Smooth muscle cell (in vitro differentiated cells): Measurements from ENCODE around the gene SUPT3H. TPM values are rescaled to one million over a fixed set of nuclear protein-coding genes. Genes with fewer than 3 reads are reported as not detected.

Source experiments
- DNase-seq: peaks from one replicate; lab custom pipeline; 2025; ENCODE audit not compliant: unreplicated experiment; lab: John Stamatoyannopoulos, UW
- H2AFZ ChIP-seq: fragments of 200-600 bp; sonication (generic); 2 replicates; pipeline ENCODE4 v1.6.0; 2016; ENCODE audit warnings: antibody characterized with exemption, low read depth, mild to moderate bottlenecking
- H3F3A ChIP-seq: fragments of 200-600 bp; sonication (generic); 2 replicates; pipeline ENCODE4 v1.6.0; 2017; ENCODE audit warnings: antibody characterized with exemption, low read depth
- H3K27ac ChIP-seq: fragments of 200-600 bp; sonication (generic); 2 replicates; pipeline ENCODE4 v1.5.1; 2016; ENCODE audit warnings: low read depth, mild to moderate bottlenecking
- H3K27me3 ChIP-seq: fragments of 200-600 bp; sonication (generic); 2 replicates; pipeline ENCODE4 v1.6.1; 2016; ENCODE audit warnings: low read depth, mild to moderate bottlenecking
- H3K36me3 ChIP-seq: fragments of 200-600 bp; sonication (generic); 2 replicates; pipeline ENCODE4 v1.5.1; 2016; ENCODE audit warnings: low read depth
- H3K4me1 ChIP-seq: fragments of 200-600 bp; sonication (generic); 2 replicates; pipeline ENCODE4 v1.5.1; 2016; ENCODE audit warnings: low read depth
- H3K4me2 ChIP-seq: fragments of 200-600 bp; sonication (generic); 2 replicates; pipeline ENCODE4 v1.6.0; 2016; ENCODE audit warnings: mild to moderate bottlenecking
- H3K4me3 ChIP-seq: fragments of 200-600 bp; sonication (generic); 2 replicates; pipeline ENCODE4 v1.5.1; 2016; ENCODE audit warnings: mild to moderate bottlenecking
- H3K79me2 ChIP-seq: fragments of 200-600 bp; sonication (generic); 2 replicates; pipeline ENCODE4 v1.6.0; 2016; ENCODE audit warnings: low read depth, mild to moderate bottlenecking
- H3K9ac ChIP-seq: fragments of 200-600 bp; sonication (generic); 2 replicates; pipeline ENCODE4 v1.6.0; 2016; ENCODE audit warnings: low read depth
- H3K9me3 ChIP-seq: fragments of 200-600 bp; sonication (generic); replicated peaks from 2 replicates; pipeline ENCODE4 v1.5.1; 2016; ENCODE audit warnings: low read depth
- H4K20me1 ChIP-seq: fragments of 200-600 bp; sonication (generic); 2 replicates; pipeline ENCODE4 v1.6.0; 2016; ENCODE audit warnings: low read depth
- CTCF ChIP-seq: fragments of 200-600 bp; sonication (generic); IDR thresholded peaks from 2 replicates; pipeline ENCODE4 v1.5.1; 2017; ENCODE audit warnings: borderline replicate concordance, mild to moderate bottlenecking, antibody characterized with exemption; ENCODE audit not compliant: insufficient read depth, poor library complexity, severe bottlenecking
- WGBS: methylation state at CpG from one replicate; pipeline ENCODE4 v1.1.7; 2016; ENCODE audit warnings: low lambda C conversion rate; 5-methylcytosine and 5-hydroxymethylcytosine counted together
- microRNA counts: library from miRNA; unstranded; fragments of <30 nt; microRNA quantifications from one replicate; lab custom pipeline; 2016
- microRNA-seq: library from miRNA; unstranded; fragments of <30 nt; microRNA quantifications from one replicate; pipeline ENCODE4, GENCODE V29; 2016; ENCODE audit warnings: borderline number of aligned reads
- polyA plus RNA-seq: library from polyadenylated mRNA; unstranded; fragments of >200 nt; fragmentation: Nextera tagmentation; extraction: Ambion mirVana; gene quantifications from 2 replicates; pipeline ENCODE4 v1.2.1, GENCODE V29; 2016
- small RNA-seq: library from RNA; depleted of rRNA; stranded (forward); fragments of <200 nt; gene quantifications from one replicate; pipeline ENCODE3, GENCODE V24; 2014
- total RNA-seq: library from RNA; depleted of rRNA; stranded (reverse); fragments of >200 nt; gene quantifications from 2 replicates; pipeline ENCODE4 v1.2.3, GENCODE V29; 2014

SUPT3H gene
- total and polyA plus RNA-seq, 2 experiments from 2014 or later: 19.4 to 22.9 TPM

GRCh38 chr6:44781912-44782597 lies 595.7 kb downstream of the SUPT3H start:
- 98% methylated on average over 2 of the region's 2 CpGs for WGBS

GRCh38 chr6:44780161-44780560 lies 597.6 kb downstream of the SUPT3H start:
- Histone ChIP-seq H2AFZ (no peak overlapping the region), H3K4me3 (no peak overlapping the region)

More at GRCh38 chr6:44781912-44782597, 595.7 kb downstream of the SUPT3H start:
- no peak overlapping the region for H3K4me2 ChIP-seq
- no peaks in the 10 kb centered on the region for H4K20me1 ChIP-seq
- H3K36me3 ChIP-seq: peaks cover 3% of the 10 kb centered on the region
- H3K4me1 ChIP-seq: no peaks in the 10 kb centered on the region
- no peak overlapping the region for H2AFZ ChIP-seq
- no peak for TF ChIP-seq CTCF
- no peak for DNase-seq
- H3K9ac ChIP-seq: no peak overlapping the region
- no peaks in the 10 kb centered on the region for H3K79me2 ChIP-seq
- H3K27ac ChIP-seq: no peak overlapping the region
- no peaks in the 10 kb centered on the region for H3F3A ChIP-seq
- no peaks in the 10 kb centered on the region for H3K9me3 ChIP-seq
- no peaks in the 10 kb centered on the region for H3K27me3 ChIP-seq
- H3K4me3 ChIP-seq: no peak overlapping the region

GRCh38 chr6:44779130-44779826 lies 598.5 kb downstream of the SUPT3H start:
- no peak overlapping the region for H3K27ac ChIP-seq
- 89% methylated on average over 8 of the region's 8 CpGs for WGBS
- no peak overlapping the region for H3K4me3 ChIP-seq
- H3K36me3 ChIP-seq: peaks cover 1% of the 10 kb centered on the region
- no peaks in the 10 kb centered on the region for H3F3A ChIP-seq
- no peak overlapping the region for H3K9ac ChIP-seq
- no peak overlapping the region for H2AFZ ChIP-seq
- TF ChIP-seq CTCF: no peak
- no peaks in the 10 kb centered on the region for H3K9me3 ChIP-seq
- H4K20me1 ChIP-seq: no peaks in the 10 kb centered on the region
- H3K27me3 ChIP-seq: no peaks in the 10 kb centered on the region
- no peak overlapping the region for H3K4me2 ChIP-seq
- no peaks in the 10 kb centered on the region for H3K79me2 ChIP-seq
- DNase-seq: no peak
- H3K4me1 ChIP-seq: no peaks in the 10 kb centered on the region

More at GRCh38 chr6:44780161-44780560, 597.6 kb downstream of the SUPT3H start:
- H3K9ac ChIP-seq: no peak overlapping the region
- 100% methylated on average over 7 of the region's 7 CpGs for WGBS
- H3K4me2 ChIP-seq: no peak overlapping the region
- H3K27me3 ChIP-seq: no peaks in the 10 kb centered on the region
- H4K20me1 ChIP-seq: no peaks in the 10 kb centered on the region
- no peak for DNase-seq
- H3K79me2 ChIP-seq: no peaks in the 10 kb centered on the region
- TF ChIP-seq CTCF: no peak
- H3K9me3 ChIP-seq: no peaks in the 10 kb centered on the region
- H3K4me1 ChIP-seq: no peaks in the 10 kb centered on the region
- H3K36me3 ChIP-seq: peaks cover 3% of the 10 kb centered on the region
- no peak overlapping the region for H3K27ac ChIP-seq
- H3F3A ChIP-seq: no peaks in the 10 kb centered on the region

MicroRNAs encoded within 50 kb of the gene (microRNA counts, 767-probe panel; counts per million panel counts)
- 183 counts per million for microRNA hsa-miR-586 (lab: Ali Mortazavi, UCI)

Small RNA genes lying within 50 kb of the gene (microRNA-seq; reads per million reads assigned to microRNA genes)
- gene MIR586: not detected

Small RNA genes lying within 50 kb of the gene (small RNA-seq; reads per million reads assigned to genes)
- gene MIR586: not detected

Other genes starting within 250 kb of the SUPT3H start
- 16.4 and 18.4 TPM in 2 replicates for gene RUNX2, start 49.6 kb downstream of the SUPT3H start, total RNA-seq
- 12.4 and 12.5 TPM in 2 replicates for gene RUNX2, start 49.6 kb downstream of the SUPT3H start, polyA plus RNA-seq